HG03342 (cell line): Measurements from ENCODE around the gene POLA1.
A peak's percentile ranks its signal among the peaks of the same experiment; 100 is the strongest.

ENCODE experiments used
- ATAC-seq: cut with Tn5 transposase; IDR thresholded peaks from one replicate; pipeline ENCODE4 v1.9.1; 2021; ENCODE audit warnings: mild to moderate bottlenecking, moderate library complexity; ENCODE audit not compliant: unreplicated experiment

Gene POLA1

DNA sequence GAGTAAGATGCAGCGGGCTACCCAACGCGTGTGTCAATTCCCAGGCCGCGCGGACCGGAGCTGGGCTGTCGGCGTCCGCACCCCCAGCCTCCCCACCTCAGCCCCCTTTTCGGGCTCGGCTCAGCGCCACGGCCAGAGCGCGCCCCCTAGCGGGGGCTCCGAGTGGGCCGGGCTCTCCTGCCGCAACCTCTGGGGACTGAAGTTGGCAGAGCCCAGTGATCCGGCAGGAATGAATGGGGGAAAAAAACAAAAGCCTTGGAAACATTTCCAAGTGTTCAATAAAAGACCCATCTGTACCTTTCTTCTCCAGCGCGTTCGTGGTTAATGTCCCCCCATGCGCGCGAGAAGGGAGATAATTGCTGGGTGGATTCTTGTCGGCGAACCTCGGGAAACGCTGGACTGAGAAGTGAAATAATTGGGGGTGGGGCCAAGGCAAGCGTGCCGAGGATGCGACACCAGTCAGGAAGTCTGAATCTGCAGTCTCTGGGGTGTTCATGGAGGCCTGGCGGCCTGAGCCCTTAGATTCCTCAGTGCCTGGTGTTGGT lies 327.3 kb downstream of the POLA1 start:
- peak; percentile 72 for ATAC-seq

DNA sequence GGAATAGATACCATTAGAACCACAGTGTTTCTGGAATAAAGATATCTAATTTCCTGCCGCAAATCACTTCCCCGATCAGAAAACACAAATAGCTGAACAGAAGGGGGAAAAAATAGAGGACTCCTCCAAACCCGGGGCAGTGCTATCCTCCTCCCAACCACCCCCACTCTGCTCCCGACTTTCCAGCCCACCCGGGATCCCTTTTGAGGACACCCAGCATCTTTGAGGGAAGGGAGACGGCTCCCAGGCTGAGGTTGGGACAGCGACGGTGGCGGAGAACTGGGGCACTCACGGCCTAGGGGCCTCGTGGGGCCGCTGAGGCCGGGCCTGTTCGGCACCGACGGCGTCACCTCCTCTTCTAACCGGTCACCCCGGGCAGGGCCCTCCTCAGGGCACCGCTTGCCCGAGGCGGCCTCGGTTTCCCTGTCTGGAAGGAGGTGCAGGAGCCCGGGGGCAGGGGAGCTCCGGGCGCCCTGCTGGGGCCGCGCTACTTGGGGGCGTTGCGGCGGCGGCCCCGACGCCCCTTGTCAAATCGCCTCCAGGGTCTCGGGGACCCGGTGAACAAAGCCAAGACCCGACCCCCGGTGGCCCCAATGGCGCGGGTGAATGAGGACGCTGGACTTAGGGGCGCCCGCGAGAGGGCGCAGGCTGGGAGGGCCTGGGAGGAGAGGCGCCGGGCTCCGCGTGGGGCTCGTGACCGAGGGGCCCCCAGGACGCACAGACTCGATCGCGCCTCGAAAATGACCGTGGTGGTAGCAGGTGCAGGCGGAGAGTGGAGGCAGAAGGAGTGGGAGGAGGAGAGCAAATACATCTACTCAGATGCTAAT lies 329.0 kb downstream of the POLA1 start:
- ATAC-seq, result no peak

DNA sequence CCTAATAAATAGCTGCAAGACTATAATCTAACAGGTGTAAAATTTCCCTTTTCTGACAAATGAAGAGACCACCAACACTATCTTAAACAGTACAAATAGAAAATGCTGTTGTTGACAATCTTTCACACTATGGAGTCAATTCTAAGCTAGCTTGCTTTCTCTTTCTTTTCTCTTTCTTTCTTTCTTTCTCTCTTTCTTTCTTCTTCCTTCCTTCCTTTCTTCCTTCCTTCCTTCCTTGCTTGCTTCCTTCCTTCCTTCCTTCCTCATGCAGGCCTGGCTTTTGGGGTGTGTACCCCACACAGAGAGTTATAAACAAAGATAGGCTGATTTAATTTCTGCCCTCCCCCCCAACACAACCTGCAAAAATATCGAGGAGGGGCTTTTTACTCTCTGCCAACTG lies 330.2 kb downstream of the POLA1 start:
- no peak for ATAC-seq

DNA sequence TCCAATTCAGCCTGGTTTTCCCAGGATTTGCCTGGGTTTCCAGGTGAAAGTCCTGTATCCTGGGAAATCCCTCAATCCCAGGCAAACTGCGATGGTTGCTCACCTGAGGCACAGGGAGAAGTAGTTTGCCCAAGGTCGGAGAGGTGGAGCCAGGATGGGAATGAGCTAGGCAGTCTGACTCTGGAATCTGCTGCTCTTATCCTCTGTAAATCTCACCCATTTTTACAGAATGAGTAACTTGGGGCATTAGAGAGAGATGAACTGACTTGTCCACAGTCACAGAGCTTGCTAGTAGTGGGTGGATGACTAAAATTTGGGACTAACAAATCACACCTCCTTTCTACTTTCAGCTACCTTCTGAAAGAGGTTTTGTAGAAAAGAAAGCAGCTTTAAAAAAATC lies 331.9 kb downstream of the POLA1 start:
- no peak for ATAC-seq

DNA sequence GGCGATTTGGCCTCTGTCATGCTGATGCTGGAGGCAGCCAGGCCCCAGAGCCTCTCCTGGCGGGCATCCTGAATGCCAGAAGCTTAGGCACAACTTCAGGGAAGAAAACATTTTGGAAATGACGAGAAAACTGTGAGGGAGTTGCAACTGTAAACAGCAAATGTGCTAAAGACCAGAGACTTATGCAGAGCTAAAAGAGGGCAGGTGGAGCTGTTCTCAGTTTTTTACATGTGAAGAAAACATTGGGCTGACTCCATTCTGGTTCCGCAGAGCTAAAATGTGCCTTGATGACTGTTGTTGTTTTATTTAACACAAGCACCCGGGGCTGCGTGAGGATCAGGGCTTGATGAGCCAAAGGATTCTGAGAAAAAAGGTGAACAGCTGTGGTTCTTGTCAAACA lies 332.9 kb downstream of the POLA1 start:
- no peak for ATAC-seq

DNA sequence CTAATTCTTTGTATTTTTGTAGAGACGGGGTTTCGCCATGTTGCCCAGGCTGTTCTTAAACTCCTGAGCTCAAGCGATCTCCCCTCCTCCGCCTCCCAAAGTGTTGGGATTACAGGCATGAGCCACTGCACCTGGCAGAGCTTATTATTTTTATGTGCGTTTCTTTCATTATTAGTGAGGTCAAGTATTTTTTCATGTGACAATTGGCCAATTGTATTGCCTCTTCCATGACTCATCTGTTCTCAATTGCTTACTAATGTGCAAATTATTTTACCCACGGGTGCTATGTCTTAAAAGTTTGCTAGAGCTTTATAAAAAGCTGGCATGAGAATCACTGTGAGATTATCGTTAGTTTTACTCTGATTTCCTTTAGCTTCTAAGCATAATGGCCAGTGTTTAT lies 335.0 kb downstream of the POLA1 start:
- ATAC-seq, result no peak

DNA sequence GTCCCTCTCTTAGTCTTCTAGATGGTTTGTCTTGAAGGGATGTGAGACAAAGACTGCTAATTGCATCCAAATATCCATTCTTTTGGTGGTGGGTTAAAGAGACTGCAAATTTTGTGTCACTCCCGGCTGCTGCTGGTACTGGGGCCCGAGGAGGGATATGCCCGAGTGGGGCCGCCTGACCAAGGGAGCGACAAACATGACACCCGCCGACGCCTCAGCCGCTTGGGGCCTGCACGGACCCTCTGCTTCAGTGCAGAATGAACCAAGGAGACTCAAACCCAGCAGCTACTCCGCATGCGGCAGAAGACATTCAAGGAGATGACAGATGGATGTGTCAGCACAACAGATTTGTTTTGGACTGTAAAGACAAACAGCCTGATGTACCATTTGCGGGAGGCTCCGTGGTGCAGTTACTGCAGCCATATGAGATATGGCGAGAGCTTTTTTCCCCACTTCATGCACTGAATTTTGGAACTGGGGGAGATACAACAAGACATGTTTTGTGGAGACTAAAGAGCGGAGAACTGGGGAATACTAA lies 335.6 kb downstream of the POLA1 start:
- no peak for ATAC-seq

DNA sequence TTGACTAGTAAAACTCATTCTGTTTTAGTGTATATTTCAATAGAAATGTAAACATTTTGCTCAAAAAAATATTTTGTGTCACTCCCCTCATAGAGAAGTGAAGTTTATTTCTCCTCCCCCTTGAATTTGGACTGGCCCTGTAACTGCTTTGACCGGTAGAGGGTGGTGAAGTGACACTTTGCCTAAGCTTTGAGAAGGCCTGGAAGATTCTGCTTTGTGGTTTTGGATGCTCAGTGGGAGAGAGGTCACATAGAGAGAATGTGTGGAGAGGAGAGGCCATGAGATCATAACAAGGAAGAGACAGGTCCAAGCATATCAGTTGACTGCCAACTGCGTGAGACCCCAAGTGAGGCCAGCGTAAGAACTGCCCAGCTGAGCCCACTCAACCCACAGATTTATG lies 341.2 kb downstream of the POLA1 start:
- no peak for ATAC-seq

DNA sequence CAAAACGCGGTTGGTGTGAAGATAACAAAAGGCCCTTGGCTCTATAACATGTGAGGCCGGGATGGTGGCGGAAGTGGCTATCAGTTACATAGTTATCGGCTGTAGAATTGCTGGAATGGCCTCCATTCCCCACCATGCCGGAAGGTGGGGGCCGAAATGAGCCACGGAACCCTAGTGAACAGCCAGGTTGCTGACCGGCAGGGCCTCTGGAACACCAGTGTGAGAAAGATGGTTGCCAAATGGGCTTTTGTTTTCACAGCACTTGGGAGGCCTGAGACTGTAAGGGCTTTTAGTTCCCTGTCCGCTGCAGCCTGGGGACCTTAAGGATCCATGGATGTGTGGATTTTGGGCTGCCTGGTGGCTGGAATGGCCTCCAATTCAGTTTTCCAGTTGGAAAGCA lies 345.3 kb downstream of the POLA1 start:
- no peak for ATAC-seq

DNA sequence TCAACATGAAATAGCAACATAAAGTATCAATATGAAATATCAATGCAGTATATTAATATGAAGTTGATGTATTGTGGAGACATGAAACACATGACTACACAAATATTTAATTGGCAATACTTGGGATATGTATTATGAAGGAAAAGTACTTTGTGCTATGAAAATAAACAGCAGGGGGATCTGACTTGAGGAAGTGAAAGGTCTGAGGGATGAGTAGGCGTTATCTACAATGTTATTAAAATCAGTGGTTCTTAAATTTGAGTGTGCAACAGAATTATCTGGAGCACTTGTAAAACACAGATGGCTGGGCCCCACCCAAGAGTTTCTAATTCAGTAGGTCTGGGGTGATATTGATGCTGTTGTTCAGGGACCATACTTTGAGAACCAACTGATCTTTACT lies 349.5 kb downstream of the POLA1 start:
- no peak for ATAC-seq
